A673 (cell line): ENCODE data around the gene FZD10. TPM values are rescaled to one million over a fixed set of nuclear protein-coding genes. Genes with fewer than 3 reads are reported as not detected.

Source experiments
- BruUV-seq: library from RNA; stranded (reverse); fragments of 400-500 nt; replicated peaks from 2 replicates; lab custom pipeline; 2021; lab: Mats Ljungman, UMichigan
- CTCF ChIA-PET: fragments of 300-600 bp; sonication (Branson Sonifier 250); formaldehyde crosslinking; loops from one replicate; lab custom pipeline; 2022; ENCODE audit warnings: antibody characterized with exemption; lab: Charles Lee
- POLR2A ChIA-PET: fragments of 300-600 bp; sonication (Branson Sonifier 250); formaldehyde crosslinking; loops from one replicate; lab custom pipeline; 2022; ENCODE audit warnings: antibody characterized with exemption; ENCODE audit not compliant: low non-redundant PET; lab: Charles Lee
- DNase-seq: peaks from one replicate; pipeline ENCODE4 v3.0.0-alpha.2; 2015; ENCODE audit warnings: low spot score
- H3K27ac ChIP-seq: fragments of 200-600 bp; sonication (generic); 2 replicates; pipeline ENCODE4 v1.5.1; 2016; ENCODE audit warnings: mixed run types, low read depth, mild to moderate bottlenecking, mixed read lengths, antibody characterized with exemption, low read length; ENCODE audit not compliant: poor library complexity, severe bottlenecking
- H3K27me3 ChIP-seq: fragments of 200-600 bp; sonication (generic); replicated peaks from 2 replicates; pipeline ENCODE4 v1.6.1; 2017; ENCODE audit warnings: mixed run types, low read depth, mild to moderate bottlenecking, mixed read lengths, antibody characterized with exemption, low read length; ENCODE audit not compliant: insufficient read depth, poor library complexity
- H3K36me3 ChIP-seq: fragments of 200-600 bp; sonication (generic); 2 replicates; pipeline ENCODE4 v1.6.1; 2016; ENCODE audit warnings: mixed run types, mild to moderate bottlenecking, mixed read lengths, antibody characterized with exemption, low read length; ENCODE audit not compliant: insufficient read depth, poor library complexity, severe bottlenecking
- H3K4me1 ChIP-seq: fragments of 200-600 bp; sonication (generic); 2 replicates; pipeline ENCODE4 v1.6.1; 2017; ENCODE audit warnings: mixed run types, mild to moderate bottlenecking, mixed read lengths, antibody characterized with exemption, low read length; ENCODE audit not compliant: insufficient read depth, poor library complexity, severe bottlenecking
- H3K4me3 ChIP-seq: fragments of 200-600 bp; sonication (generic); 2 replicates; pipeline ENCODE4 v1.5.1; 2016; ENCODE audit warnings: low read depth, mixed run types, mild to moderate bottlenecking, mixed read lengths, low read length; ENCODE audit not compliant: poor library complexity, severe bottlenecking
- H3K9me3 ChIP-seq: fragments of 200-600 bp; sonication (generic); 2 replicates; pipeline ENCODE4 v1.6.1; 2016; ENCODE audit warnings: mixed run types, low read depth, mild to moderate bottlenecking, mixed read lengths, antibody characterized with exemption, low read length; ENCODE audit not compliant: poor library complexity, severe bottlenecking
- EZH2 ChIP-seq: fragments of 200-600 bp; sonication (generic); IDR thresholded peaks from 2 replicates; pipeline ENCODE4 v1.6.1; 2017; ENCODE audit warnings: borderline replicate concordance, low read depth, mild to moderate bottlenecking, mixed read lengths, antibody characterized with exemption, low read length; ENCODE audit not compliant: poor library complexity, severe bottlenecking
- intact Hi-C: fragments of 100-400 bp; cut with micrococcal nuclease; formaldehyde crosslinking; loops from one replicate; pipeline ENCODE4 v1.10.0; 2022; ENCODE audit not compliant: unreplicated experiment
- total RNA-seq: library from RNA; stranded (reverse); gene quantifications from 2 replicates; pipeline ENCODE4 v1.2.3, GENCODE V29; 2021
- TF ChIP-seq, protein P1 (sequence below): fragments of 300-800, 200-600 bp; sonication (generic); conservative IDR thresholded peaks from 2 replicates; pipeline ENCODE4 v1.5.1; 2017; ENCODE audit warnings: low read depth, mild to moderate bottlenecking, antibody characterized with exemption, low read length, moderate library complexity, mixed read lengths

Gene FZD10
- total RNA-seq, 1 experiment from 2014 or later, result not detected

- Histone ChIP-seq H3K4me3 (no peak overlapping the region), H3K27me3 (peaks cover 74% of the 10 kb centered on the region), H3K4me1 (no peaks in the 10 kb centered on the region), H3K9me3 (peaks cover 4% of the 10 kb centered on the region), H3K36me3 (no peaks in the 10 kb centered on the region), H3K27ac (no peak overlapping the region)
- BruUV-seq, result no TSS peak
- no peak for DNase-seq
- intact Hi-C loops, result no loop called here
- ChIA-PET POLR2A (no interaction called here), CTCF (no interaction called here)
- no peak for TF ChIP-seq EZH2
- TF ChIP-seq, protein P1, sequence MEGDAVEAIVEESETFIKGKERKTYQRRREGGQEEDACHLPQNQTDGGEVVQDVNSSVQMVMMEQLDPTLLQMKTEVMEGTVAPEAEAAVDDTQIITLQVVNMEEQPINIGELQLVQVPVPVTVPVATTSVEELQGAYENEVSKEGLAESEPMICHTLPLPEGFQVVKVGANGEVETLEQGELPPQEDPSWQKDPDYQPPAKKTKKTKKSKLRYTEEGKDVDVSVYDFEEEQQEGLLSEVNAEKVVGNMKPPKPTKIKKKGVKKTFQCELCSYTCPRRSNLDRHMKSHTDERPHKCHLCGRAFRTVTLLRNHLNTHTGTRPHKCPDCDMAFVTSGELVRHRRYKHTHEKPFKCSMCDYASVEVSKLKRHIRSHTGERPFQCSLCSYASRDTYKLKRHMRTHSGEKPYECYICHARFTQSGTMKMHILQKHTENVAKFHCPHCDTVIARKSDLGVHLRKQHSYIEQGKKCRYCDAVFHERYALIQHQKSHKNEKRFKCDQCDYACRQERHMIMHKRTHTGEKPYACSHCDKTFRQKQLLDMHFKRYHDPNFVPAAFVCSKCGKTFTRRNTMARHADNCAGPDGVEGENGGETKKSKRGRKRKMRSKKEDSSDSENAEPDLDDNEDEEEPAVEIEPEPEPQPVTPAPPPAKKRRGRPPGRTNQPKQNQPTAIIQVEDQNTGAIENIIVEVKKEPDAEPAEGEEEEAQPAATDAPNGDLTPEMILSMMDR, result no peak
Measured at GRCh38 chr12:130160711-130161231, 1.5 kb upstream of the FZD10 start.

- H3K36me3 ChIP-seq, result no peaks in the 10 kb centered on the region
- intact Hi-C loops, result no loop called here
- H3K27ac ChIP-seq, result no peak overlapping the region
- H3K9me3 ChIP-seq, result peaks cover 4% of the 10 kb centered on the region
- H3K4me1 ChIP-seq, result no peaks in the 10 kb centered on the region
- H3K4me3 ChIP-seq, result no peak overlapping the region
- no TSS peak for BruUV-seq
- ChIA-PET POLR2A (no interaction called here), CTCF (no interaction called here)
- DNase-seq, result no peak
- TF ChIP-seq EZH2, result no peak
- TF ChIP-seq, protein P1, result no peak
- peaks cover 77% of the 10 kb centered on the region for H3K27me3 ChIP-seq
Measured at GRCh38 chr12:130161261-130162243, 712 bp upstream of the FZD10 start.

GRCh38 chr12:130162745-130163460 lies 639 bp downstream of the FZD10 start:
- H3K4me1 ChIP-seq, result no peaks in the 10 kb centered on the region
- intact Hi-C loops, result no loop called here
- H3K4me3 ChIP-seq, result no peak overlapping the region
- CTCF ChIA-PET, result no interaction called here
- POLR2A ChIA-PET, result no interaction called here
- no peak overlapping the region for H3K27ac ChIP-seq
- H3K9me3 ChIP-seq, result peaks cover 4% of the 10 kb centered on the region
- peaks cover 67% of the 10 kb centered on the region for H3K27me3 ChIP-seq
- DNase-seq, result no peak
- H3K36me3 ChIP-seq, result no peaks in the 10 kb centered on the region
- no TSS peak for BruUV-seq
- no peak for TF ChIP-seq EZH2
- TF ChIP-seq, protein P1, result no peak
